OCI-LY3 (cell line): ENCODE measurements around the gene ST7.

Experiments used
- H2AFZ ChIP-seq: fragments of 200-600, 300-600 bp; shearing (Covaris generic); 2 replicates; pipeline ENCODE4 v1.6.0; 2014; ENCODE audit warnings: antibody characterized with exemption, low read depth, low read length
- H3K27ac ChIP-seq: fragments of 200-600, 300-600 bp; sonication (generic); 2 replicates; pipeline ENCODE4 v1.5.1; 2014; ENCODE audit warnings: mild to moderate bottlenecking, low read length, moderate library complexity, mixed read lengths
- H3K27me3 ChIP-seq: fragments of 200-600, 300-600 bp; sonication (generic); 2 replicates; pipeline ENCODE4 v1.6.1; 2014; ENCODE audit warnings: low read depth, low read length, mixed read lengths
- H3K36me3 ChIP-seq: fragments of 200-600, 300-600 bp; sonication (generic); replicated peaks from 2 replicates; pipeline ENCODE3; 2014; ENCODE audit warnings: low read depth, low read length, mixed read lengths
- H3K4me1 ChIP-seq: fragments of 300-600, 200-600 bp; sonication (generic); 2 replicates; pipeline ENCODE4 v1.6.1; 2014; ENCODE audit warnings: low read length, mixed read lengths
- H3K4me2 ChIP-seq: fragments of 200-600, 300-600 bp; sonication (generic); 2 replicates; pipeline ENCODE4 v1.6.1; 2014; ENCODE audit warnings: low read length, mixed read lengths
- H3K4me3 ChIP-seq: fragments of 300-600, 200-600 bp; sonication (generic); 2 replicates; pipeline ENCODE4 v1.5.1; 2014; ENCODE audit warnings: antibody characterized with exemption, mild to moderate bottlenecking, low read length, moderate library complexity
- H3K79me2 ChIP-seq: fragments of 300-600, 200-600 bp; shearing (Covaris generic); 2 replicates; pipeline ENCODE4 v1.6.1; 2014; ENCODE audit warnings: mild to moderate bottlenecking, low read length, mixed read lengths
- H3K9ac ChIP-seq: fragments of 300-600, 200-600 bp; shearing (Covaris generic); 2 replicates; pipeline ENCODE4 v1.6.0; 2014; ENCODE audit warnings: mild to moderate bottlenecking, low read length, moderate library complexity
- H3K9me3 ChIP-seq: fragments of 200-600, 300-600 bp; shearing (Covaris generic); 2 replicates; pipeline ENCODE4 v1.6.1; 2014; ENCODE audit warnings: low read length, mixed read lengths; ENCODE audit not compliant: insufficient read depth
- H4K20me1 ChIP-seq: fragments of 200-600, 300-600 bp; sonication (generic); 2 replicates; pipeline ENCODE4 v1.6.1; 2016; ENCODE audit warnings: low read length, mixed read lengths; ENCODE audit not compliant: insufficient read depth
- CTCF ChIP-seq: fragments of 200-600, 300-600 bp; sonication (generic); IDR thresholded peaks from 2 replicates; pipeline ENCODE4 v1.5.1; 2014; ENCODE audit warnings: antibody characterized with exemption, low read length, low read depth
- EZH2phosphoT487 ChIP-seq: fragments of 200-600 bp; shearing (Covaris generic); IDR thresholded peaks from 2 replicates; pipeline ENCODE4 v1.6.1; 2018; ENCODE audit warnings: antibody characterized with exemption, mixed run types, low read depth

The ST7 gene

DNA sequence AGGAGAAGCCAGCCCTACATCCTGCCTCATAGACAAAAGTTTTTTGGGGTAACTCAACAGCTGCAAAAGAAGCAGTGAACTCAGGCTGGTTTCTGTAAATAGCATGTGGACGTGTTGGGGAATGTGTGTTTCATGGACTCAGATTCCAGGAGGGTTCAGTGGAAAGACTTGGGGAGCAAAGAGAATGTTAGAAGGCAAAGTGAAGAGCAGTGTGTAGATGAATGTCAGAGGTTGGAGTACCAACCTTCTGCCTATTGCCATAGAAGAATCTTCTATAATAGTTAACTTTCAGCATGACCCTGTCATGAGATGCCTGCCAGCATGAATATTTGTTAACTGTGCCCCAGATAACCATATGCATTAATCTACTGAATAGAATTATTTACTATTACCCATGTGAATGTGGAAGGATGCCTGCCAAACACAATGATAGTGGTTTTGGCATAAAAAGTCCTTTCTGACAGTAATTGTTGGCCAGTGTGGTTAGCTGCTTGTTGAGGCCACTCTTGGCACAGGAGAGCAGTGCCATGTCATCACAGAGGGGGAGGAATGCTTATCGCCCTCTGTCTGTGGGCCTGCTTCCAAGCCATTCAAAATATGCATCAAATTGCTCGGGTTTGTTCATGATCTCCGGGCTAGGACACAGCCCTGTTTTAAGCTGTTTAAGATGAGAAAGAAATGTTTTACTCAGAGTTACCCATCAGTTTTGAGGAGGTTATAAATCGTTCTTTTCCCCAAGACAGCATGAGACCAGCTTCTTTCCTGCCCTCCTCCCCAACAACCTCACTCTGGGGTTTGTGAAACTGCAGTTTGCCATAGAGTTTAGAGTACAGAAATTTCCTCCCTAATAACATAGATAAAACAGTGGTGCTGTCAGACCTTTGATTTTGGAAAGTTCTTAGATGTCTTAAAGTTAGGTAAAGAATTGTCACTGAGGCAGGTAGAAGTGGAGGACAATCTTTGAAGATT lies 204.2 kb downstream of the ST7 start:
- H3K9ac ChIP-seq = no peak overlapping the region
- no peak overlapping the region for H3K4me3 ChIP-seq
- peaks cover 19% of the 10 kb centered on the region for H3K36me3 ChIP-seq
- TF ChIP-seq CTCF (no peak), EZH2phosphoT487 (no peak)
- H3K79me2 ChIP-seq = no peaks in the 10 kb centered on the region
- no peaks in the 10 kb centered on the region for H3K9me3 ChIP-seq
- no peak overlapping the region for H3K27ac ChIP-seq
- no peaks in the 10 kb centered on the region for H3K4me1 ChIP-seq
- H2AFZ ChIP-seq = no peak overlapping the region
- H4K20me1 ChIP-seq = peaks cover 25% of the 10 kb centered on the region; the same call in 1 of the 2 replicates
- no peak overlapping the region for H3K4me2 ChIP-seq
- H3K27me3 ChIP-seq = no peaks in the 10 kb centered on the region

DNA sequence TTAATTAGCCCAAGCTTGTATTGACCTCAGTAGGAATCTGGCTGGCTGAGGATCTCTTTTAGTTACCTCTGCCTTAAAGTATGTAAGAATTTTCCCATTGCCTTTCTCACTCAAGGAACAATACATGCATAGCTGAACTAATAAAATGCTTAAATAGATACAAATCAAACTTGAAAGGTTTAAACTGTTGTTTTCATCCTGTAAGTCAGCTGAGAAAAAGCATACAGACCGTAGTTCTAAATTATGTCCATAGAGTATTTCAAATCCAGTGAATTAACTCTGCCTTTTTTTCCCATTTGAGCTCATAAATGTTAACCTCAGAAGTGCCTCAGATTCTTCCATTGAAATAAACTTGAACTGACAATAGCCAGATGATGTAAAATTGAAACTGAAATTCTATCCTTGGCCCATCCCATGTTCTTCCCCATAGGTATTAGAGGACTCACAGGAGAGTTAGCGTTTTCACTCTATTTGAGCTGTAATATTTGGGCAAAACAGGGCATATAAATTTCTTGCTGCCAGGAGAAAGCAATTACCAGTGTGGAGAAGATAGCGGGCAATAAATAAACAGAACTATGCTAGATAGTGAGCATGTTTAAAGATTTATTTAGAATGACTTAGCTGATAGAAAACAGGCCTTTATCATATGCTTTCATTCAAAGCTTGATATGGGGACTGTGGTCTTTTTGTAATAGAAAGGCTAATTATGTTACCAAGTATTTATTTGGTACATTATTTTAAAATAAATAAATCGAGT lies 205.8 kb downstream of the ST7 start:
- TF ChIP-seq CTCF (no peak), EZH2phosphoT487 (no peak)
- Histone ChIP-seq H3K27me3 (no peaks in the 10 kb centered on the region), H3K9ac (no peak overlapping the region), H3K4me1 (no peaks in the 10 kb centered on the region), H3K79me2 (no peaks in the 10 kb centered on the region), H3K4me3 (no peak overlapping the region), H3K9me3 (no peaks in the 10 kb centered on the region), H2AFZ (no peak overlapping the region), H4K20me1 (peaks cover 25% of the 10 kb centered on the region), H3K4me2 (no peak overlapping the region), H3K36me3 (peaks cover 9% of the 10 kb centered on the region), H3K27ac (no peak overlapping the region)

GRCh38 chr7:117163101-117163500 lies 209.8 kb downstream of the ST7 start:
- Histone ChIP-seq H3K27ac (no peak overlapping the region), H3K4me3 (no peak overlapping the region), H3K4me2 (no peak overlapping the region), H3K4me1 (peaks cover 10% of the 10 kb centered on the region), H3K79me2 (no peaks in the 10 kb centered on the region), H4K20me1 (peaks cover 17% of the 10 kb centered on the region), H3K36me3 (peaks cover 4% of the 10 kb centered on the region), H3K27me3 (no peaks in the 10 kb centered on the region), H2AFZ (no peak overlapping the region), H3K9me3 (no peaks in the 10 kb centered on the region), H3K9ac (no peak overlapping the region)
- no peak for TF ChIP-seq CTCF
- TF ChIP-seq EZH2phosphoT487 = no peak

- Histone ChIP-seq H3K4me2 (no peak overlapping the region), H3K4me1 (peaks cover 10% of the 10 kb centered on the region), H3K79me2 (no peaks in the 10 kb centered on the region), H3K27ac (no peak overlapping the region), H3K9me3 (no peaks in the 10 kb centered on the region), H2AFZ (no peak overlapping the region), H4K20me1 (peaks cover 17% of the 10 kb centered on the region), H3K27me3 (no peaks in the 10 kb centered on the region), H3K36me3 (no peaks in the 10 kb centered on the region), H3K9ac (no peak overlapping the region), H3K4me3 (no peak overlapping the region)
- TF ChIP-seq EZH2phosphoT487 = no peak
- no peak for TF ChIP-seq CTCF
Observed at GRCh38 chr7:117164620-117165019, 211.3 kb downstream of the ST7 start.
